Cardiac fibroblast (primary cell): ENCODE results near the gene PGM1.
A peak's percentile ranks its signal among the peaks of the same experiment; 100 is the strongest.

ENCODE experiments used
- DNase-seq, 2 donors: peaks; one replicate each; pipeline versions ENCODE4 v3.0.0 to v3.0.0-alpha.2; 2010; ENCODE audit warnings: low read depth in 2 of 2
- H3K4me3 ChIP-seq, 2 donors: replicated peaks in 1 of 2; 1 replicate in 1 of 2; 2 replicates in 1 of 2; pipeline ENCODE4 v1.5.1; 2011; ENCODE audit warnings: low read depth in 2 of 2, low read length in 2 of 2, mild to moderate bottlenecking in 2 of 2, moderate library complexity in 1 of 2
- TF ChIP-seq, protein P1 (sequence below): IDR thresholded peaks from one replicate; pipeline ENCODE4 v1.5.1; 2011; ENCODE audit warnings: low read depth, mild to moderate bottlenecking, low read length, inconsistent platforms

PGM1 gene

GRCh38 chr1:63593303-63593885, at the start of gene PGM1:
TSS of gene PGM1 (plus strand) at chr1:63593411. CDS start at chr1:63593489, 78 bp downstream.
- TF ChIP-seq, protein P1, sequence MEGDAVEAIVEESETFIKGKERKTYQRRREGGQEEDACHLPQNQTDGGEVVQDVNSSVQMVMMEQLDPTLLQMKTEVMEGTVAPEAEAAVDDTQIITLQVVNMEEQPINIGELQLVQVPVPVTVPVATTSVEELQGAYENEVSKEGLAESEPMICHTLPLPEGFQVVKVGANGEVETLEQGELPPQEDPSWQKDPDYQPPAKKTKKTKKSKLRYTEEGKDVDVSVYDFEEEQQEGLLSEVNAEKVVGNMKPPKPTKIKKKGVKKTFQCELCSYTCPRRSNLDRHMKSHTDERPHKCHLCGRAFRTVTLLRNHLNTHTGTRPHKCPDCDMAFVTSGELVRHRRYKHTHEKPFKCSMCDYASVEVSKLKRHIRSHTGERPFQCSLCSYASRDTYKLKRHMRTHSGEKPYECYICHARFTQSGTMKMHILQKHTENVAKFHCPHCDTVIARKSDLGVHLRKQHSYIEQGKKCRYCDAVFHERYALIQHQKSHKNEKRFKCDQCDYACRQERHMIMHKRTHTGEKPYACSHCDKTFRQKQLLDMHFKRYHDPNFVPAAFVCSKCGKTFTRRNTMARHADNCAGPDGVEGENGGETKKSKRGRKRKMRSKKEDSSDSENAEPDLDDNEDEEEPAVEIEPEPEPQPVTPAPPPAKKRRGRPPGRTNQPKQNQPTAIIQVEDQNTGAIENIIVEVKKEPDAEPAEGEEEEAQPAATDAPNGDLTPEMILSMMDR: no peak
- DNase-seq: peak; percentile 78 to 80
- H3K4me3 ChIP-seq: peak within 1 kb of the TSS; percentile 81 to 89

DNA sequence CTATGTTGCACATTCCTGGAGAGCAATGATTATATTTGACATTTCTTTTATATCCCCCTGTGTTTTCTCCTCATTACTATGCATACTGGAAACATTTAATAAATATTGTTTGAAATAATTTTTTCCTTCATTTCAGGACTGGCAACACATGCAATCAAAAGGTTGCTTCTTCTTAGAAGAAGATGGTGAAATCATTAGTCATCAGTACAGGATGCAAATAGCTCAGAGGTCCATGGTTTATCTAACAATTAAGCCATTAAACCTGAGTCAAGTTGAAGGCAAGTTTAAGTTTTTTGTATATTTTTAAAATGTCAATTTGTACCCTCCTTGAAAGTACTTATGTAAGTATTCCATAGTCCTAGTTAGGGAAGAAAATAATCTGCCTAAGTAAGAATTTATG, 47.4 kb upstream of the PGM1 start:
- TF ChIP-seq, protein P1: no peak
- no peak overlapping the region for H3K4me3 ChIP-seq
- peak; percentile 11 to 70 for DNase-seq

DNA sequence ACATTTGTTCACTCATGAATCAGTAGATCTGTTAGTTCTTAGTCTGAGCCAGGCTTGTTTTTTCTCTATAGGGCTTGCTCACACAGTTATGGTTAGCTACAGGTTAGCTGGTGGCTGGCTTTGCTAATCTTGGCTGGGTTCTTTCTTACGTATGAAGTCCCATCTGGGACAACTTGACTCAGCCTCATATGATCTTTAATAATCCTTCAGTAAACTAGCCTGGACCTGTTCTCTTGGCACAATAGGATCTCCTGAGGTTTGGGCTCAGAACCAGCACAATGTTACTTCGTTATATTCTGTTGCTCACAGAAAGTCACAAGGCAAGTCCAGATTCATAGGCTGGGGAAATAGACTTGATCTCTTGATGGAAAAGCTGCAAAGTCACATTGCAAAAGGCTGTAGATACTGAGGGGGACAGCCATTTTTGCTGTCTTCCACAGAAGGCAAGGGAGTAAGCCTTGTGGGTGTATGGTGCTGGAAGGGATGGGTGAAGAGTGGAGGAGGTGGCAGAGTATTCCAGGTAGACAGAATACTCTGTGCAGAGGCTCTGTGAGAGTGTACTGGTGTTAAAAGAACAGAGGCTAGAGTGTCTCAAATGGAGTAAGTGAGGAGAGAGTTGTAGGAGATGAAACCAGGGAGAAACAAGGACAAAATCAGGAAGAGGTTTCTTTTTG, 45.5 kb upstream of the PGM1 start:
- no peak overlapping the region for H3K4me3 ChIP-seq
- DNase-seq: peak; percentile 61 to 96
- TF ChIP-seq, protein P1: no peak

DNA sequence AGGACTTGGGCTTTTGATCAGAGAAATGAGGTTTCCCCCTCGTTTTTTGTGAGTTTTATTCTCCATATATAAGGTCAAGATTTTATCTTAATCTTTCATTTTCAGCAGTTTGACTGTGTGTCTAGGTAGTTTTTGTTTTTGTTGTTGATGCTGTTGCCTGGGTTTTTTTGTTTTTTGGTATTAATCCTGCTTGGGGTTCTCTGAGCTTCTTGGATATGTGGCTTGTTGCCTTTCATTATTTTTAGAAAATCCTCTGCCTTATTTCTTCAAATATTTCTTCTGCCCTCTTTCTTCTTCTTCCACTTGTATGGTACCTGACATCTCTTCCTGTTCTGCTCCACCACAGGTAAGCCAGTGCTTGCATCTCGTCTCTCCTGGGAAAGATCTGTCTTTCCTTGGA, 44.9 kb upstream of the PGM1 start:
- TF ChIP-seq, protein P1: no peak
- DNase-seq: no peak
- no peak overlapping the region for H3K4me3 ChIP-seq

- no peak for DNase-seq
- TF ChIP-seq, protein P1: no peak
- H3K4me3 ChIP-seq: no peak overlapping the region
Observed at GRCh38 chr1:63548877-63549276, 44.3 kb upstream of the PGM1 start.

DNA sequence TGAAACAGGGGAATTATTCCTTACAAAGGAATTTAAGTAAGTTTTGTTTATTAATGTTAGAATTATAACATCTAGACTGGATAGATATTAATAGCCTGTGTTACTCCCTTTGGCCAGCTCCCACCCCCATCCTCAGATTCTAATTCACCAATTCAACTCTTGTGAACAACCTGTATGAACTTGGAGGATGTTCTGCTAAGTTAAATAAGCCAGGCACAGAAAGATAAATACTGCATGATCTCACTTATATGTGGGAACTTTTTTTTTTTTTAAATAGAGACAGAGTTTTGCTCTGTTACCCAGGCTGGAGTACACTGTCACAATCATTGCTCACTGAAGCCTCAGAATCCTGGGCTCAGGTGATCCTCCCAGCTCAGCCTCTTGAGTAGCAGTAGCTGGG, 37.7 kb upstream of the PGM1 start:
- no peak for DNase-seq
- TF ChIP-seq, protein P1: no peak
- H3K4me3 ChIP-seq: no peak overlapping the region
